HepG2 (cell line): ENCODE measurements around the gene NRL. TPM values are rescaled to one million over a fixed set of nuclear protein-coding genes. Genes with fewer than 3 reads are reported as not detected.
A peak's percentile ranks its signal among the peaks of the same experiment; 100 is the strongest.

ENCODE experiments used
- ATAC-seq: fragments of 200-7000 bp; cut with Tn5 transposase; 3 replicates; pipeline ENCODE4 v1.9.1; 2020; ENCODE audit warnings: mild to moderate bottlenecking, moderate library complexity
- BruUV-seq: library from RNA; stranded (reverse); fragments of 400-500 nt; replicated peaks from 2 replicates; lab custom pipeline; 2021; lab: Mats Ljungman, UMichigan
- CTCF ChIA-PET: fragments of 300-600 bp; formaldehyde crosslinking; extraction: SDS; loops from one replicate; lab custom pipeline; 2021; ENCODE audit warnings: low total read pairs, inconsistent platforms, low intra/inter-chr PET ratio; lab: Yijun Ruan, JAX
- POLR2A ChIA-PET: fragments of 350-600 bp; sonication (Branson Sonifier 250); formaldehyde crosslinking; loops from one replicate; lab custom pipeline; 2020; ENCODE audit warnings: antibody characterized with exemption, inconsistent platforms; lab: Yijun Ruan, JAX
- DNase-seq: peaks from one replicate; pipeline ENCODE4 v3.0.0-alpha.2; 2015; ENCODE audit warnings: low spot score
- FAIRE-seq: peaks from 3 replicates; lab custom pipeline; 2011; peaks lifted over from hg19 to GRCh38; lab: Jason Lieb, UNC
- H2AFZ ChIP-seq: one replicate; pipeline ENCODE4 v1.6.1; 2011; ENCODE audit warnings: low read length, inconsistent platforms
- H3K27ac ChIP-seq: fragments of 300-600 bp; 3 replicates; pipeline ENCODE4 v1.8.0; 2011; ENCODE audit warnings: mixed run types, mild to moderate bottlenecking, mixed read lengths, low read length, inconsistent platforms; ENCODE audit not compliant: insufficient read depth; ENCODE audit errors: extremely low read length
- H3K27me3 ChIP-seq, 2 experiments: fragments of 200-600 bp in 1 of 2; 2 replicates in 1 of 2; 3 replicates in 1 of 2; pipeline versions ENCODE4 v1.6.0 to v1.8.0; 2011; ENCODE audit warnings: low read length in 2 of 2, mild to moderate bottlenecking in 2 of 2, moderate library complexity in 2 of 2, inconsistent platforms in 1 of 2; ENCODE audit not compliant: insufficient read depth in 2 of 2, control insufficient read depth in 1 of 2
- H3K36me3 ChIP-seq, 2 experiments: fragments of 200-600 bp in 1 of 2; replicated peaks in 1 of 2; 2 replicates in 1 of 2; 3 replicates in 1 of 2; pipeline versions ENCODE4 v1.5.1 to v1.8.0; 2011; ENCODE audit warnings: low read length in 2 of 2, inconsistent platforms in 1 of 2; ENCODE audit not compliant: insufficient read depth in 2 of 2, control insufficient read depth in 1 of 2
- H3K4me1 ChIP-seq: 2 replicates; pipeline ENCODE4 v1.5.1; 2012; ENCODE audit warnings: low read length, inconsistent platforms; ENCODE audit not compliant: insufficient read depth
- H3K4me2 ChIP-seq: 2 replicates; pipeline ENCODE4 v1.6.0; 2011; ENCODE audit warnings: low read depth, low read length, inconsistent platforms
- H3K4me3 ChIP-seq, 3 experiments: fragments of 200-600 bp in 1 of 3; sonication (generic), shearing (Covaris generic) in 1 of 3; replicated peaks in 1 of 3; 2 replicates each; pipeline ENCODE4 v1.5.1; 2011 to 2016; ENCODE audit warnings: low read length in 3 of 3, inconsistent platforms in 2 of 3, low read depth in 2 of 3, mild to moderate bottlenecking in 2 of 3, control low read depth in 1 of 3, mixed read lengths in 1 of 3; ENCODE audit not compliant: insufficient read depth in 1 of 3
- H3K79me2 ChIP-seq: one replicate; pipeline ENCODE4 v1.6.1; 2011; ENCODE audit warnings: low read length, inconsistent platforms; ENCODE audit not compliant: insufficient read depth
- H3K9ac ChIP-seq: 2 replicates; pipeline ENCODE4 v1.6.0; 2011; ENCODE audit warnings: mild to moderate bottlenecking, low read depth, low read length, inconsistent platforms; ENCODE audit not compliant: insufficient read depth
- H3K9me3 ChIP-seq: 2 replicates; pipeline ENCODE4 v1.5.1; 2012; ENCODE audit warnings: mild to moderate bottlenecking, low read length
- H4K20me1 ChIP-seq: 2 replicates; pipeline ENCODE4 v1.6.0; 2011; ENCODE audit warnings: inconsistent platforms, mild to moderate bottlenecking, low read length, moderate library complexity; ENCODE audit not compliant: insufficient read depth
- ATRX ChIP-seq: sonication (generic); formaldehyde crosslinking; IDR thresholded peaks from 2 replicates; pipeline ENCODE4 v1.4.0; 2020; ENCODE audit warnings: missing genetic modification reagents, borderline replicate concordance
- CAMTA2 ChIP-seq: sonication (generic); formaldehyde crosslinking; IDR thresholded peaks from 2 replicates; pipeline ENCODE4 v1.4.0; 2020; ENCODE audit warnings: mild to moderate bottlenecking, missing genetic modification reagents, borderline replicate concordance
- LRRFIP1 ChIP-seq: sonication (generic); formaldehyde crosslinking; conservative IDR thresholded peaks from 2 replicates; pipeline ENCODE4 v1.4.0; 2020; ENCODE audit warnings: missing genetic modification reagents
- NFYC ChIP-seq: IDR thresholded peaks from 2 replicates; pipeline ENCODE4 v1.6.1; 2016; ENCODE audit warnings: missing genetic modification reagents, missing compliant biosample characterization
- SRSF9 ChIP-seq: fragments of 200-400 bp; formaldehyde crosslinking; IDR thresholded peaks from 2 replicates; pipeline ENCODE4 v1.6.1; 2018; ENCODE audit warnings: borderline replicate concordance, mild to moderate bottlenecking, low read depth, low read length; ENCODE audit not compliant: insufficient read depth, poor library complexity, severe bottlenecking
- TGIF2 ChIP-seq: IDR thresholded peaks from 2 replicates; pipeline ENCODE4 v1.6.1; 2016; ENCODE audit warnings: control low read depth, missing compliant biosample characterization
- ZFP36L1 ChIP-seq: sonication (generic); formaldehyde crosslinking; IDR thresholded peaks from 2 replicates; pipeline ENCODE4 v1.8.0; 2022; ENCODE audit warnings: mild to moderate bottlenecking, missing genetic modification reagents, moderate library complexity
- ZNF580 ChIP-seq: IDR thresholded peaks from 2 replicates; pipeline ENCODE4 v1.6.1; 2016; ENCODE audit warnings: low read depth, borderline replicate concordance
- WGBS: methylation state at CpG from one replicate; pipeline ENCODE4 v1.1.6; 2017; ENCODE audit warnings: low lambda C conversion rate; 5-methylcytosine and 5-hydroxymethylcytosine counted together
- in situ Hi-C: cut with HindIII; loops from 2 replicates; pipeline ENCODE4 v1.10.0; 2017; ENCODE audit warnings: low pct_unique_long_range_greater_than_20kb; ENCODE audit not compliant: extremely low pct_ligation_motif_present
- intact Hi-C: fragments of 100-400 bp; cut with micrococcal nuclease; formaldehyde crosslinking; loops from one replicate; pipeline ENCODE4 v1.10.0; 2022; ENCODE audit not compliant: unreplicated experiment
- polyA plus RNA-seq, 8 experiments: library from polyadenylated mRNA; depleted of rRNA in 3 of 8; stranded (reverse) in 7 of 8; unstranded in 1 of 8; fragments of >200 nt; fragmentation: Illumina TruSeq in 4 of 8; extraction: Trizol in 4 of 8; gene quantifications; 2 replicates each; pipeline versions ENCODE4 v1.2.1 to v1.2.3, GENCODE V29; 2011 to 2016; ENCODE audit warnings: low read depth in 4 of 8, missing spikeins in 1 of 8, mixed read lengths in 1 of 8; ENCODE audit not compliant: insufficient read depth in 1 of 8
- total RNA-seq, 5 experiments: library from RNA; depleted of rRNA; stranded (reverse); fragments of >200 nt; fragmentation: Illumina TruSeq; extraction: Trizol; gene quantifications; 2 replicates each; pipeline ENCODE4 v1.2.3, GENCODE V29; 2016; ENCODE audit warnings: low read depth in 1 of 5
- TF ChIP-seq, protein P1 (sequence below): IDR thresholded peaks from 2 replicates; pipeline ENCODE4 v1.6.1; 2016; ENCODE audit warnings: low read depth, missing genetic modification reagents, missing compliant biosample characterization

NRL gene
- total and polyA plus RNA-seq, 2 of the 13 experiments (the other 11 are each of a cell fraction or from before 2014, with no cell fraction given) = 2.5 to 4.7 TPM

GRCh38 chr14:24130717-24131548, 16.2 kb upstream of the NRL start:
- in situ Hi-C loops (loop anchor here (25.0 kb wide), 1 partner anchor 819 kb away; the partner anchor contains the start of genes BCL2L2, PABPN1 and PPP1R3E), intact Hi-C loops (no loop called here)
- Histone ChIP-seq H3K4me1 (peaks cover 52% of the 10 kb centered on the region), H3K27me3 (no peaks in the 10 kb centered on the region; a peak in 1 of 5 replicates), H3K27ac (peak overlapping the region; percentile 48), H3K9me3 (no peaks in the 10 kb centered on the region), H3K4me2 (peak overlapping the region; percentile 12), H3K79me2 (no peaks in the 10 kb centered on the region), H3K36me3 (no peaks in the 10 kb centered on the region), H3K9ac (peak overlapping the region; percentile 11), H4K20me1 (no peaks in the 10 kb centered on the region), H2AFZ (no peak overlapping the region), H3K4me3 (peak overlapping the region in 1 of 3 experiments; percentile 2; a peak in 1 of 6 replicates)
- DNase-seq (peak; percentile 81), ATAC-seq (peak; percentile 55), FAIRE-seq (peak; percentile 40)
- CTCF ChIA-PET = no interaction called here
- POLR2A ChIA-PET = interaction anchor here (0.6 to 22.7 kb wide), 8 partner anchors 9 to 78 kb away, joined by 3 to 977 read pairs (median 10); partner anchors contain the start of genes DCAF11, EMC9, IPO4 and IRF9
- 40% methylated on average over 7 of the region's 7 CpGs for WGBS
- BruUV-seq = no TSS peak
- TF ChIP-seq TGIF2 (CRISPR knock-in tag) = peak; percentile 45; the same call in 1 of the 2 replicates
- no peak for TF ChIP-seq LRRFIP1 (CRISPR knock-in tag)
- peak; percentile 65; the same call in 1 of the 2 replicates for TF ChIP-seq ZFP36L1 (CRISPR knock-in tag)
- no peak for TF ChIP-seq NFYC (CRISPR knock-in tag)
- no peak; the same call in 1 of the 2 replicates for TF ChIP-seq ZNF580
- TF ChIP-seq, protein P1, sequence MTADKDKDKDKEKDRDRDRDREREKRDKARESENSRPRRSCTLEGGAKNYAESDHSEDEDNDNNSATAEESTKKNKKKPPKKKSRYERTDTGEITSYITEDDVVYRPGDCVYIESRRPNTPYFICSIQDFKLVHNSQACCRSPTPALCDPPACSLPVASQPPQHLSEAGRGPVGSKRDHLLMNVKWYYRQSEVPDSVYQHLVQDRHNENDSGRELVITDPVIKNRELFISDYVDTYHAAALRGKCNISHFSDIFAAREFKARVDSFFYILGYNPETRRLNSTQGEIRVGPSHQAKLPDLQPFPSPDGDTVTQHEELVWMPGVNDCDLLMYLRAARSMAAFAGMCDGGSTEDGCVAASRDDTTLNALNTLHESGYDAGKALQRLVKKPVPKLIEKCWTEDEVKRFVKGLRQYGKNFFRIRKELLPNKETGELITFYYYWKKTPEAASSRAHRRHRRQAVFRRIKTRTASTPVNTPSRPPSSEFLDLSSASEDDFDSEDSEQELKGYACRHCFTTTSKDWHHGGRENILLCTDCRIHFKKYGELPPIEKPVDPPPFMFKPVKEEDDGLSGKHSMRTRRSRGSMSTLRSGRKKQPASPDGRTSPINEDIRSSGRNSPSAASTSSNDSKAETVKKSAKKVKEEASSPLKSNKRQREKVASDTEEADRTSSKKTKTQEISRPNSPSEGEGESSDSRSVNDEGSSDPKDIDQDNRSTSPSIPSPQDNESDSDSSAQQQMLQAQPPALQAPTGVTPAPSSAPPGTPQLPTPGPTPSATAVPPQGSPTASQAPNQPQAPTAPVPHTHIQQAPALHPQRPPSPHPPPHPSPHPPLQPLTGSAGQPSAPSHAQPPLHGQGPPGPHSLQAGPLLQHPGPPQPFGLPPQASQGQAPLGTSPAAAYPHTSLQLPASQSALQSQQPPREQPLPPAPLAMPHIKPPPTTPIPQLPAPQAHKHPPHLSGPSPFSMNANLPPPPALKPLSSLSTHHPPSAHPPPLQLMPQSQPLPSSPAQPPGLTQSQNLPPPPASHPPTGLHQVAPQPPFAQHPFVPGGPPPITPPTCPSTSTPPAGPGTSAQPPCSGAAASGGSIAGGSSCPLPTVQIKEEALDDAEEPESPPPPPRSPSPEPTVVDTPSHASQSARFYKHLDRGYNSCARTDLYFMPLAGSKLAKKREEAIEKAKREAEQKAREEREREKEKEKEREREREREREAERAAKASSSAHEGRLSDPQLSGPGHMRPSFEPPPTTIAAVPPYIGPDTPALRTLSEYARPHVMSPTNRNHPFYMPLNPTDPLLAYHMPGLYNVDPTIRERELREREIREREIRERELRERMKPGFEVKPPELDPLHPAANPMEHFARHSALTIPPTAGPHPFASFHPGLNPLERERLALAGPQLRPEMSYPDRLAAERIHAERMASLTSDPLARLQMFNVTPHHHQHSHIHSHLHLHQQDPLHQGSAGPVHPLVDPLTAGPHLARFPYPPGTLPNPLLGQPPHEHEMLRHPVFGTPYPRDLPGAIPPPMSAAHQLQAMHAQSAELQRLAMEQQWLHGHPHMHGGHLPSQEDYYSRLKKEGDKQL (CRISPR knock-in tag) = no peak
- TF ChIP-seq SRSF9 = no peak
- no peak for TF ChIP-seq CAMTA2
- TF ChIP-seq ATRX (CRISPR knock-in tag) = no peak
